IMR-90 (cell line): ENCODE data around the gene NOP16. TPM values are rescaled to one million over a fixed set of nuclear protein-coding genes. Genes with fewer than 3 reads are reported as not detected.

Experiments used
- ATAC-seq: fragments of 200-7000 bp; cut with Tn5 transposase; 2 replicates; pipeline ENCODE4 v1.9.1; 2020; ENCODE audit warnings: low read depth, mild to moderate bottlenecking, moderate library complexity
- BruUV-seq: library from RNA; stranded (reverse); fragments of 400-500 nt; replicated peaks from 2 replicates; lab custom pipeline; 2021; lab: Mats Ljungman, UMichigan
- CTCF ChIA-PET: fragments of 300-600 bp; formaldehyde crosslinking; extraction: SDS; loops from one replicate; lab custom pipeline; 2021; ENCODE audit warnings: antibody characterized with exemption; lab: Yijun Ruan, JAX
- POLR2A ChIA-PET: fragments of 300-600 bp; sonication (Branson Sonifier 250); formaldehyde crosslinking; loops from one replicate; lab custom pipeline; 2022; ENCODE audit warnings: antibody characterized with exemption; ENCODE audit not compliant: unreplicated experiment; lab: Charles Lee
- DNase-seq: peaks from one replicate; pipeline ENCODE4 v3.0.0; 2013
- H2AFZ ChIP-seq: replicated peaks from 2 replicates; pipeline ENCODE3; 2013; ENCODE audit warnings: low read length, mild to moderate bottlenecking; ENCODE audit not compliant: poor library complexity
- H2AK5ac ChIP-seq: 2 replicates; pipeline ENCODE4 v1.6.1; 2013; ENCODE audit warnings: low read depth, low read length, inconsistent platforms
- H2AK9ac ChIP-seq: replicated peaks from 2 replicates; pipeline ENCODE3; 2013; ENCODE audit warnings: mild to moderate bottlenecking, low read depth, low read length, moderate library complexity; ENCODE audit not compliant: poor library complexity
- H2BK120ac ChIP-seq: 2 replicates; pipeline ENCODE4 v1.6.1; 2013; ENCODE audit warnings: low read depth, low read length, inconsistent platforms
- H2BK15ac ChIP-seq: 3 replicates; pipeline ENCODE4 v1.6.1; 2013; ENCODE audit warnings: low read depth, low read length, inconsistent platforms
- H2BK20ac ChIP-seq: 2 replicates; pipeline ENCODE4 v1.6.1; 2013; ENCODE audit warnings: low read depth, mild to moderate bottlenecking, inconsistent platforms, low read length, moderate library complexity
- H2BK5ac ChIP-seq: 2 replicates; pipeline ENCODE4 v1.6.1; 2013; ENCODE audit warnings: mild to moderate bottlenecking, low read depth, low read length, inconsistent platforms; ENCODE audit not compliant: poor library complexity, severe bottlenecking
- H3K14ac ChIP-seq: replicated peaks from 2 replicates; pipeline ENCODE4 v1.6.1; 2013; ENCODE audit warnings: low read depth, low read length, inconsistent platforms
- H3K18ac ChIP-seq: 2 replicates; pipeline ENCODE4 v1.6.1; 2013; ENCODE audit warnings: low read depth, low read length, control low read depth
- H3K23ac ChIP-seq: 2 replicates; pipeline ENCODE4 v1.6.1; 2013; ENCODE audit warnings: low read depth, low read length, inconsistent platforms
- H3K27ac ChIP-seq: 2 replicates; pipeline ENCODE4 v1.5.1; 2013; ENCODE audit warnings: mild to moderate bottlenecking, control low read depth, low read length; ENCODE audit not compliant: insufficient read depth
- H3K27me3 ChIP-seq: 2 replicates; pipeline ENCODE4 v1.6.1; 2013; ENCODE audit warnings: low read length; ENCODE audit not compliant: control insufficient read depth, insufficient read depth
- H3K36me3 ChIP-seq: 2 replicates; pipeline ENCODE4 v1.6.1; 2013; ENCODE audit warnings: low read length, mixed read lengths; ENCODE audit not compliant: control insufficient read depth, insufficient read depth
- H3K4ac ChIP-seq: 2 replicates; pipeline ENCODE4 v1.6.1; 2013; ENCODE audit warnings: low read depth, low read length, inconsistent platforms
- H3K4me1 ChIP-seq: 2 replicates; pipeline ENCODE4 v1.6.1; 2013; ENCODE audit warnings: low read length, mixed read lengths; ENCODE audit not compliant: control insufficient read depth, insufficient read depth
- H3K4me2 ChIP-seq: 2 replicates; pipeline ENCODE4 v1.6.1; 2013; ENCODE audit warnings: low read depth, mild to moderate bottlenecking, control low read depth, low read length, moderate library complexity
- H3K4me3 ChIP-seq: 2 replicates; pipeline ENCODE4 v1.5.1; 2013; ENCODE audit warnings: low read depth, mild to moderate bottlenecking, control low read depth, low read length, moderate library complexity; ENCODE audit not compliant: insufficient read depth
- H3K56ac ChIP-seq: 2 replicates; pipeline ENCODE4 v1.6.1; 2013; ENCODE audit warnings: low read length, inconsistent platforms; ENCODE audit not compliant: insufficient read depth; ENCODE audit errors: extremely low read depth
- H3K79me1 ChIP-seq, 2 experiments: 2 replicates each; pipeline ENCODE4 v1.6.1; 2013; ENCODE audit warnings: low read length in 2 of 2, inconsistent platforms in 1 of 2, low read depth in 1 of 2
- H3K9ac ChIP-seq: 2 replicates; pipeline ENCODE4 v1.6.1; 2013; ENCODE audit warnings: low read depth, low read length, control low read depth
- H3K9me1 ChIP-seq: 2 replicates; pipeline ENCODE4 v1.6.1; 2013; ENCODE audit warnings: low read length, inconsistent platforms; ENCODE audit not compliant: insufficient read depth
- H3K9me3 ChIP-seq: 2 replicates; pipeline ENCODE4 v1.6.1; 2013; ENCODE audit warnings: low read length; ENCODE audit not compliant: control insufficient read depth, insufficient read depth
- H4K20me1 ChIP-seq: 2 replicates; pipeline ENCODE4 v1.6.1; 2013; ENCODE audit warnings: low read length, inconsistent platforms; ENCODE audit not compliant: insufficient read depth
- H4K5ac ChIP-seq: 2 replicates; pipeline ENCODE4 v1.6.1; 2013; ENCODE audit warnings: mild to moderate bottlenecking, low read depth, low read length, control low read depth
- H4K8ac ChIP-seq, 2 experiments: 2 replicates each; pipeline ENCODE4 v1.6.1; 2013; ENCODE audit warnings: low read depth in 2 of 2, low read length in 2 of 2, control low read depth in 1 of 2, inconsistent platforms in 1 of 2
- H4K91ac ChIP-seq: 2 replicates; pipeline ENCODE4 v1.6.1; 2013; ENCODE audit warnings: low read depth, low read length, inconsistent platforms; ENCODE audit not compliant: insufficient read depth
- CTCF ChIP-seq: conservative IDR thresholded peaks from 2 replicates; pipeline ENCODE4 v1.5.1; 2012; ENCODE audit warnings: mild to moderate bottlenecking, low read depth, low read length, improper control_type of control experiment
- USF2 ChIP-seq: fragments of 150-350 bp; IDR thresholded peaks from 2 replicates; pipeline ENCODE4 v1.6.1; 2017; ENCODE audit warnings: mild to moderate bottlenecking, antibody characterized with exemption, low read length, low read depth
- WGBS, 2 experiments: methylation state at CpG; one replicate each; pipeline versions ENCODE4 v1.1.5 to v1.1.7; 2013; ENCODE audit warnings: missing lambda C conversion rate in 2 of 2; ENCODE audit not compliant: insufficient read length in 1 of 2; ENCODE audit errors: extremely low coverage in 2 of 2; 5-methylcytosine and 5-hydroxymethylcytosine counted together
- dilution Hi-C: fragments of 300-500 bp; cut with HindIII; formaldehyde crosslinking; loops from one replicate; pipeline ENCODE4 v1.14.3; 2018; ENCODE audit warnings: low sequenced_read_pairs; ENCODE audit not compliant: unreplicated experiment
- in situ Hi-C: fragments of 300-500 bp; cut with MboI; formaldehyde crosslinking; loops from 3 replicates; pipeline ENCODE4 v1.14.3; 2019; ENCODE audit warnings: low sequenced_read_pairs, inconsistent platforms, mixed read lengths
- intact Hi-C: fragments of 100-400 bp; cut with micrococcal nuclease; formaldehyde crosslinking; loops from 2 replicates; pipeline ENCODE4 v1.10.0; 2022
- polyA plus RNA-seq, 3 experiments: library from polyadenylated mRNA; depleted of rRNA; stranded (reverse); fragments of >200 nt; gene quantifications; 2 replicates each; pipeline ENCODE4 v1.2.3, GENCODE V29; 2012; ENCODE audit warnings: low replicate concordance in 1 of 3
- total RNA-seq: library from RNA; depleted of rRNA; stranded (reverse); fragments of >200 nt; gene quantifications from 2 replicates; pipeline ENCODE4 v1.2.3, GENCODE V29; 2012
- TF ChIP-seq, protein P1 (sequence below): fragments of 150-350 bp; IDR thresholded peaks from 2 replicates; pipeline ENCODE4 v1.6.1; 2016; ENCODE audit warnings: low read depth, mild to moderate bottlenecking, low read length, moderate library complexity, borderline replicate concordance

The NOP16 gene
- total and polyA plus RNA-seq, 2 of the 4 experiments (the other 2 are of a cell fraction): 28.0 to 60.4 TPM

DNA sequence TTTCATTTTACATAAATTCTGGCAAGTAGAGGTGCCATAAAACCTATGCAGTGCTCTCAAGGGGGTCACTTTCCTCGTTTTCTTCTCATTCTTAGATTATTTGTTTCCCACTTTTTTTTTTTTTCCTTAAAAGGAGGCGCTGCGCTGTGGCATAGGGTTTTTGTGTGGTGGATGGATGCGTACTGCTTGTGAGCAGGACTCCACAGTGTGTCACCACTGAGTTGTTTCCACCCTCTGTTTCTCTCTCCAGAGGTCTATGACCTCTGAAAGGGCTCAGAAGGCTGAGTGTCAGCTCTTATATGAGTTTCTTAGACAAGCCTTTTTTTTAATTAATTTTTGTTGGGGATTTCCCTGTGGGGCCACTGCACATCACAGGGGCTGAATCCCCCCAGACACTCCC, 41.6 kb upstream of the NOP16 start:
- Histone ChIP-seq H2AK9ac (no peak overlapping the region), H3K4me1 (no peaks in the 10 kb centered on the region), H3K27ac (no peak overlapping the region), H4K20me1 (no peaks in the 10 kb centered on the region), H2BK15ac (no peak overlapping the region), H2BK120ac (no peak overlapping the region), H3K14ac (no peak overlapping the region), H3K23ac (no peak overlapping the region), H3K36me3 (no peaks in the 10 kb centered on the region), H3K27me3 (peaks cover 5% of the 10 kb centered on the region), H3K9ac (no peak overlapping the region), H4K8ac (no peak overlapping the region), H4K91ac (no peak overlapping the region), H2BK5ac (no peak overlapping the region), H3K4me3 (no peak overlapping the region), H2BK20ac (no peak overlapping the region), H3K18ac (no peak overlapping the region), H3K79me1 (no peaks in the 10 kb centered on the region), H3K56ac (no peak overlapping the region), H2AFZ (no peak overlapping the region), H3K4ac (no peak overlapping the region), H3K9me3 (0 out of 2 replicates have a peak, but pooled peaks cover 2% of the 10 kb centered on the region), H2AK5ac (no peak overlapping the region), H3K4me2 (no peak overlapping the region), H3K9me1 (no peaks in the 10 kb centered on the region), H4K5ac (no peak overlapping the region)
- ChIA-PET POLR2A (no interaction called here), CTCF (interaction anchor here (2.0 kb wide), 1 partner anchor 13 kb away, joined by 5 read pairs; the partner anchor contains the start of gene CLTB)
- DNase-seq (no peak), ATAC-seq (no peak)
- TF ChIP-seq, protein P1, sequence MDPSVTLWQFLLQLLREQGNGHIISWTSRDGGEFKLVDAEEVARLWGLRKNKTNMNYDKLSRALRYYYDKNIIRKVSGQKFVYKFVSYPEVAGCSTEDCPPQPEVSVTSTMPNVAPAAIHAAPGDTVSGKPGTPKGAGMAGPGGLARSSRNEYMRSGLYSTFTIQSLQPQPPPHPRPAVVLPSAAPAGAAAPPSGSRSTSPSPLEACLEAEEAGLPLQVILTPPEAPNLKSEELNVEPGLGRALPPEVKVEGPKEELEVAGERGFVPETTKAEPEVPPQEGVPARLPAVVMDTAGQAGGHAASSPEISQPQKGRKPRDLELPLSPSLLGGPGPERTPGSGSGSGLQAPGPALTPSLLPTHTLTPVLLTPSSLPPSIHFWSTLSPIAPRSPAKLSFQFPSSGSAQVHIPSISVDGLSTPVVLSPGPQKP: no peak
- TF ChIP-seq USF2 (no peak), CTCF (no peak)
- WGBS, 2 experiments: no CpG with 5 or more reads among the region's 4 CpGs
- intact Hi-C loops (no loop called here), dilution Hi-C loops (no loop called here), in situ Hi-C loops (no loop called here)
- no TSS peak for BruUV-seq
